ENCODE results near the gene FPR2.

The FPR2 gene

DNA sequence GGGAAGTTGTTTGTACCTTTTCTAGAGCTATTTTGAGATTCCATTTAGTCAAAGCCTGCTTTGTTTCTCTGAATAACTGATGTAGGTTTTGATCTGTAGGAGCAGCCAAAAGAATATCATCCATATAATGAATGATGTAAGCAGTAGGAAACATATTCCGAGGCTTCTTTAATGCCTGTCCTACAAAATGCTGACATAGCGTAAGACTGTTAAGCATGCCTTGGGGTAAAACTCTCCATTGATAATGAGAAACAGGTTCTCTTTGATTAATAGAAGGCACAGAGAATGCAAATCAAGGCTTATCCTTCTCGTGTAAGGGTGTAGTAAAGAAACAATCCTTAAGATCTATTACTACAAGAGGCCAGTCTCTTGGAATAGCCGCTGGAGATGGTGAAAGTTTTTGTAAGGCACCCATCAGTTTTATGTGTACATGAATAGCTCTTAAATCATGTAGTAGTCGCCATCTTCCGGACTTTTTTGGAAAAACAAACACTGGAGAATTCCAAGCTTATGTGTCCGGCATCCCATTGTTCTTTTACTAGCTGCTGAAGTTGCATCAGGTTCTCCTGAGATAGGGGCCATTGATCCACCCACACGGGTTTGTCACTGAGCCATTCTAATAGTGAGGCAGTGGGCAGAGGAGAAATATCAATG lies 47.5 kb downstream of the FPR2 start:
- in situ Hi-C loops (cut with HindIII; ENCODE audit: low sequenced_read_pairs): no loop called here
- no peak for TF ChIP-seq CTCF (IDR thresholded peaks at IDR 0.05; ENCODE audit: low read depth, low read length)
- peak; percentile 18 for DNase-seq (ENCODE audit: low read depth, low spot score)
- H3K4me3 ChIP-seq (ENCODE audit: low read depth, low read length): no peak overlapping the region

DNA sequence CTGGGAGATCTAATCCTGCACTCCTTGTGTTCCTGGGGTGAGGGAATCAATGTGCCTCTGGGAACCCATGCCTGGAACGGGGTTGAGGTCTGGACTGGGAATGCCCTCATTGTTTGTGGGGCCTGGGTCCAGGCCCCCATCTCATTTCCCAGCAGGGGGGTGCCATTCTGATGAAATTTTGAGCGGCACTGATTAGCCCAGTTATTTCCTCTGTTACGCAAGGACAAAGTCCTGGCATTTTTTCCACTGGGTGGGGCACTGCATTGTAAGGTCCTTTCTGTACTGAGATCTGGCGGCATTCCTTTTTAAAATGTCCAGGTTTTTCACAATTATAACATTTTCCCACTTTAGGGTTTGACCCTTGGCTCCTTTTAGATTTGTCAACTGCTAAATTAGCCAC lies 48.8 kb downstream of the FPR2 start:
- in situ Hi-C loops (cut with HindIII; ENCODE audit: low sequenced_read_pairs): no loop called here
- H3K4me3 ChIP-seq (ENCODE audit: low read depth, low read length): no peak overlapping the region
- no peak for DNase-seq (ENCODE audit: low read depth, low spot score)
- no peak for TF ChIP-seq CTCF (IDR thresholded peaks at IDR 0.05; ENCODE audit: low read depth, low read length)

DNA sequence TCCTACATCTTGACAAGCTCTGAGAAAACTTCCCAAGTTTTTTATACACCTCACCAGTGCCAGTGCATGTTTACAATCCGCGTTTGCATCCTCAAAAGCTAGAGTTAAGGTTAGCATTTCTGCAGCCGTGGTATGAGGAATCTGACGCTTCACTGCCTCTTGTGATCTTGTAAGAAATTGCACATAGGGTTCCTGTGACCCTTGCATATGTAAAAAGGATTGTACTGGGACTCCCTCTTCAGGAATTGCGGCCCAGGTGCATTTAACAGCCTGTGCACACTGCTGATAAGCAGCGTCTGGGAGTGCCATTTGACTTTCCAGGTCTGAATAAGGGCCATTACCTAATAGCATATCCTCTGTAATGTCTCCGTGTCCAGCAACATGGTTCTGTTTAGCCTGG lies 49.2 kb downstream of the FPR2 start:
- DNase-seq (ENCODE audit: low read depth, low spot score): no peak
- H3K4me3 ChIP-seq (ENCODE audit: low read depth, low read length): no peak overlapping the region
- no peak for TF ChIP-seq CTCF (IDR thresholded peaks at IDR 0.05; ENCODE audit: low read depth, low read length)
- in situ Hi-C loops (cut with HindIII; ENCODE audit: low sequenced_read_pairs): no loop called here

GRCh38 chr19:51811344-51811743 lies 50.4 kb downstream of the FPR2 start:
- in situ Hi-C loops (cut with HindIII; ENCODE audit: low sequenced_read_pairs): no loop called here
- no peak for DNase-seq (ENCODE audit: low read depth, low spot score)
- no peak for TF ChIP-seq CTCF (IDR thresholded peaks at IDR 0.05; ENCODE audit: low read depth, low read length)
- no peak overlapping the region for H3K4me3 ChIP-seq (ENCODE audit: low read depth, low read length)

DNA sequence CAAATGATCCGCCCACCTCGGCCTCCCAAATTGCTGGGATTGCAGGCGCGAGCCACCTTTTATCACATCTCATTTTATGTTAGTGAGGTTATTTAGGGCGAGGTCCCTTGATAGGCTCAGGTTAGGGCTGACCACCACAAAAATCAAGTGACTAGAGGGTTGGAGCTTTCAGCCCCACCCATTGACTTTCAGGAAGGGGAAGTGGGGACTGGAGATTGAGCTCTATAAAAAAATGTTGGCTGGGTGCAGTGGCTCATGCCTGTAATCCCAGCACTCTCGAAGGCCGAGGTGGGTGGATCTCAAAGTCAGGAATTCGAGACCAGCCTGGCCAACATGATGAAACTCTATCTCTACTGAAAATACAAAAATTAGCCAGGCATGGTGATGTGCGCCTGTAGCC lies 54.1 kb downstream of the FPR2 start:
- DNase-seq (ENCODE audit: low read depth, low spot score): no peak
- in situ Hi-C loops (cut with HindIII; ENCODE audit: low sequenced_read_pairs): no loop called here
- H3K4me3 ChIP-seq (ENCODE audit: low read depth, low read length): no peak overlapping the region
- no peak for TF ChIP-seq CTCF (IDR thresholded peaks at IDR 0.05; ENCODE audit: low read depth, low read length)

DNA sequence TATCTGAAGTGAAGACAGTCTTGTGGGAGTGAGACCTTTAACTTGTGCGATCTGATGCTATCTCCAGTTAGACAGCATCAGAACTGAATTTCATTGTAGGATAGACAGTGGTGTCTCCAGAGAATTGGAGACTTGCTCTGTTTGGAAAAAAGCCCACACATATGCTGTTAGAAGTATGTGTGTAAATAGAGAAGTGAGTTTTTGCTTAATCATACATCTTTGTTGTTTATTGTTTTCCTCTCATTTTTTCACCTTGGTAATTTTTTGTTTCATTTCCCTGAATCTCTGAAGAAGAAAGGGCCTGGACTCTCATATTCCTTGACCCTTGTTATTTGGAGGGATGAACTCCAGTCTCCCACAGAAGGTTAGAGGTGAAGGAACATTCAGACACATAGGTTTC lies 55.7 kb downstream of the FPR2 start:
- H3K4me3 ChIP-seq (ENCODE audit: low read depth, low read length): no peak overlapping the region
- no peak for DNase-seq (ENCODE audit: low read depth, low spot score)
- in situ Hi-C loops (cut with HindIII; ENCODE audit: low sequenced_read_pairs): no loop called here
- TF ChIP-seq CTCF (IDR thresholded peaks at IDR 0.05; ENCODE audit: low read depth, low read length): no peak

DNA sequence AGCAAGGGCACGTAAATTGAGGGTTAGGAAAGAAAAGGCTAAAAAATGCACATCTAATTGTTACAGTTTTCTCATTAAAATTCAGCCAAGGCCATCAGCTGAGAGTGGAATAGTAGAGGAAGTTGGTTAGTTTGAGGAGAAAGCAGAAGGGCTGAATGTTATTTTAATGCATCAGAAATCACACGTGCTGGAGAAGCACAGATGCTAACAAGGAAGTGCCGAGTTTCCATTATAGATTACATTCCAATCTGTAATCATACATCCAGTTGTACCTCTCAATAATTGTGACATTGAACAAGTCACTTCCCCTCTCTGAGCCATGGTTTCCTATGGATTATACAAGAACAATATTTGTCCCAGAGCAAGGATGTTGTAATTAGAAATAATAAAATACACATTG lies 59.0 kb downstream of the FPR2 start:
- in situ Hi-C loops (cut with HindIII; ENCODE audit: low sequenced_read_pairs): no loop called here
- TF ChIP-seq CTCF (IDR thresholded peaks at IDR 0.05; ENCODE audit: low read depth, low read length): no peak
- H3K4me3 ChIP-seq (ENCODE audit: low read depth, low read length): no peak overlapping the region
- no peak for DNase-seq (ENCODE audit: low read depth, low spot score)

All from astrocyte of the spinal cord (primary cell).